ENCODE data around the gene KLHL29. TPM values are rescaled to one million over a fixed set of nuclear protein-coding genes. Genes with fewer than 3 reads are reported as not detected.

KLHL29 gene
- polyA plus RNA-seq, 3 donors: 0.03 TPM; not detected in 2

- H2AFZ ChIP-seq (ENCODE audit: insufficient read depth, low read depth, low read length, poor library complexity, severe bottlenecking): no peak overlapping the region
- no peaks in the 10 kb centered on the region for H3K79me2 ChIP-seq (ENCODE audit: insufficient read depth, low read length)
- no peaks in the 10 kb centered on the region for H3K4me1 Mint-ChIP-seq
- H3K4me2 ChIP-seq (replicated peaks; ENCODE audit: extremely low read depth, low read length, poor library complexity, severe bottlenecking): no peak overlapping the region
- no peak overlapping the region for H3K27ac ChIP-seq (ENCODE audit: low read depth in 1 of 2, low read length in 2 of 2)
- H3K4me3 Mint-ChIP-seq: peak overlapping the region in 1 of 2 donors; percentile 28
- no peak overlapping the region for H3K27ac Mint-ChIP-seq
- no peaks in the 10 kb centered on the region for H3K27me3 ChIP-seq (ENCODE audit: control insufficient read depth in 2 of 2, insufficient read depth in 2 of 2, low read length in 2 of 2)
- no peak for DNase-seq
- TF ChIP-seq, protein P1, sequence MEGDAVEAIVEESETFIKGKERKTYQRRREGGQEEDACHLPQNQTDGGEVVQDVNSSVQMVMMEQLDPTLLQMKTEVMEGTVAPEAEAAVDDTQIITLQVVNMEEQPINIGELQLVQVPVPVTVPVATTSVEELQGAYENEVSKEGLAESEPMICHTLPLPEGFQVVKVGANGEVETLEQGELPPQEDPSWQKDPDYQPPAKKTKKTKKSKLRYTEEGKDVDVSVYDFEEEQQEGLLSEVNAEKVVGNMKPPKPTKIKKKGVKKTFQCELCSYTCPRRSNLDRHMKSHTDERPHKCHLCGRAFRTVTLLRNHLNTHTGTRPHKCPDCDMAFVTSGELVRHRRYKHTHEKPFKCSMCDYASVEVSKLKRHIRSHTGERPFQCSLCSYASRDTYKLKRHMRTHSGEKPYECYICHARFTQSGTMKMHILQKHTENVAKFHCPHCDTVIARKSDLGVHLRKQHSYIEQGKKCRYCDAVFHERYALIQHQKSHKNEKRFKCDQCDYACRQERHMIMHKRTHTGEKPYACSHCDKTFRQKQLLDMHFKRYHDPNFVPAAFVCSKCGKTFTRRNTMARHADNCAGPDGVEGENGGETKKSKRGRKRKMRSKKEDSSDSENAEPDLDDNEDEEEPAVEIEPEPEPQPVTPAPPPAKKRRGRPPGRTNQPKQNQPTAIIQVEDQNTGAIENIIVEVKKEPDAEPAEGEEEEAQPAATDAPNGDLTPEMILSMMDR (IDR thresholded peaks at IDR 0.05): no peak
- H3K4me1 ChIP-seq (ENCODE audit: control insufficient read depth in 1 of 2, insufficient read depth in 2 of 2, low read length in 2 of 2): no peaks in the 10 kb centered on the region
- no peaks in the 10 kb centered on the region for H3K36me3 Mint-ChIP-seq
- 97% methylated on average over 9 of the region's 14 CpGs for WGBS (ENCODE audit: insufficient coverage)
- H3K4me3 ChIP-seq (replicated peaks in 1 of 3; ENCODE audit: low read depth in 2 of 3, low read length in 3 of 3): no peak overlapping the region
- peaks cover 8% of the 10 kb centered on the region in 2 donors for H3K9me3 ChIP-seq (replicated peaks in 1 of 2; ENCODE audit: control insufficient read depth in 1 of 2, insufficient read depth in 1 of 2, low read length in 2 of 2)
- H3K9me3 Mint-ChIP-seq: peaks cover 3 to 11% (median 7%) of the 10 kb centered on the region in 7 donors
- intact Hi-C loops (cut with micrococcal nuclease): no loop called here
- H3K36me3 ChIP-seq (replicated peaks in 1 of 2; ENCODE audit: control insufficient read depth in 1 of 2, insufficient read depth in 2 of 2, low read length in 2 of 2): no peaks in the 10 kb centered on the region
- H3K27me3 Mint-ChIP-seq (ENCODE audit: low read depth in 3 of 3): peaks cover 2 to 15% (median 8%) of the 10 kb centered on the region in 3 donors
- no peak overlapping the region for H3K9ac ChIP-seq (ENCODE audit: insufficient read depth, low read length, poor library complexity, severe bottlenecking)
- H4K20me1 ChIP-seq (ENCODE audit: insufficient read depth, low read length): no peaks in the 10 kb centered on the region
Measured at GRCh38 chr2:23622966-23623675, 238.1 kb downstream of the KLHL29 start.

DNA sequence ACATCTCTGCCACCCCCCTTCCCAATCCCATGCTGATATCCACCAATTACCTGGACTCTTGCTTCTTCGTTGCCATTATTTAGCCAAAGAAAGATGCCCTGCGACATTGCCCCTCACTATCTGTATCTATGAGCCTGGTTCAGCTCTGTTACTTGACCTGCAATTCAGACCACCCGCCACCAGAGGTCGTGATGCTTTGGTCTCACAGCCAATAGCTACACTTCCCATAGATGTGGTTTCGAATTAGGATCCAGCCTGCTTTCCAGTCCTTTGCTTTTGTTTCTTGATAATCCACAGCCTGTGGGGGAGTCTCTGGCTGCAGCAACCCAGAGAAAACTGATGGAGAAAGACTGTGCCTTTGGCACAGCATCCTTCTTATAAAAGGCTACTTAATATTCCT lies 239.4 kb downstream of the KLHL29 start:
- no peak overlapping the region for H3K27ac Mint-ChIP-seq
- H3K9me3 ChIP-seq (replicated peaks in 1 of 2; ENCODE audit: control insufficient read depth in 1 of 2, insufficient read depth in 1 of 2, low read length in 2 of 2): peaks cover 8% of the 10 kb centered on the region in 2 donors
- no peaks in the 10 kb centered on the region for H3K4me1 Mint-ChIP-seq
- H2AFZ ChIP-seq (ENCODE audit: insufficient read depth, low read depth, low read length, poor library complexity, severe bottlenecking): no peak overlapping the region
- H3K9ac ChIP-seq (ENCODE audit: insufficient read depth, low read length, poor library complexity, severe bottlenecking): no peak overlapping the region
- 84% methylated on average over 2 of the region's 5 CpGs for WGBS (ENCODE audit: insufficient coverage)
- intact Hi-C loops (cut with micrococcal nuclease): no loop called here
- H3K27ac ChIP-seq (ENCODE audit: low read depth in 1 of 2, low read length in 2 of 2): no peak overlapping the region
- peaks cover 3 to 15% (median 8%) of the 10 kb centered on the region in 3 donors for H3K27me3 Mint-ChIP-seq (ENCODE audit: low read depth in 3 of 3)
- TF ChIP-seq, protein P1 (IDR thresholded peaks at IDR 0.05): peak; percentile 69
- H3K79me2 ChIP-seq (ENCODE audit: insufficient read depth, low read length): no peaks in the 10 kb centered on the region
- no peaks in the 10 kb centered on the region for H4K20me1 ChIP-seq (ENCODE audit: insufficient read depth, low read length)
- no peak overlapping the region for H3K4me2 ChIP-seq (replicated peaks; ENCODE audit: extremely low read depth, low read length, poor library complexity, severe bottlenecking)
- peaks cover 3 to 11% (median 7%) of the 10 kb centered on the region in 7 donors for H3K9me3 Mint-ChIP-seq
- H3K27me3 ChIP-seq (ENCODE audit: control insufficient read depth in 2 of 2, insufficient read depth in 2 of 2, low read length in 2 of 2): peaks cover 0 to 2% of the 10 kb centered on the region in 2 donors
- no peaks in the 10 kb centered on the region for H3K36me3 Mint-ChIP-seq
- no peaks in the 10 kb centered on the region for H3K36me3 ChIP-seq (replicated peaks in 1 of 2; ENCODE audit: control insufficient read depth in 1 of 2, insufficient read depth in 2 of 2, low read length in 2 of 2)
- no peak overlapping the region for H3K4me3 Mint-ChIP-seq
- no peak overlapping the region for H3K4me3 ChIP-seq (replicated peaks in 1 of 3; ENCODE audit: low read depth in 2 of 3, low read length in 3 of 3)
- no peaks in the 10 kb centered on the region for H3K4me1 ChIP-seq (ENCODE audit: control insufficient read depth in 1 of 2, insufficient read depth in 2 of 2, low read length in 2 of 2)
- peak in 1 of 3 donors; percentile 1 for DNase-seq
